HCT116 (cell line): ENCODE results near the gene NUMA1. TPM values are rescaled to one million over a fixed set of nuclear protein-coding genes. Genes with fewer than 3 reads are reported as not detected.

Experiments used
- ATAC-seq: fragments of 200-7000 bp; cut with Tn5 transposase; 2 replicates; pipeline ENCODE4 v1.9.1; 2020; ENCODE audit warnings: mild to moderate bottlenecking, moderate library complexity
- BruUV-seq: library from RNA; stranded (reverse); fragments of 400-500 nt; replicated peaks from 2 replicates; lab custom pipeline; 2021; lab: Mats Ljungman, UMichigan
- CTCF ChIA-PET: fragments of 300-600 bp; sonication (Branson Sonifier 250); formaldehyde crosslinking; loops from one replicate; lab custom pipeline; 2021; ENCODE audit warnings: antibody characterized with exemption; lab: Charles Lee
- POLR2A ChIA-PET: fragments of 300-600, 350-600 bp; sonication (Branson Sonifier 250); formaldehyde crosslinking; loops from one replicate; lab custom pipeline; 2021; ENCODE audit warnings: antibody characterized with exemption; lab: Charles Lee
- RAD21 ChIA-PET, 2 experiments: fragments of 300-600 bp; sonication (Branson Sonifier 250); formaldehyde crosslinking; loops; one replicate each; lab custom pipeline; 2023; ENCODE audit warnings: low total read pairs in 2 of 2; ENCODE audit not compliant: uncharacterized antibody in 2 of 2, unreplicated experiment in 2 of 2, low non-redundant PET in 1 of 2; lab: Charles Lee
- DNase-seq: peaks from one replicate; pipeline ENCODE4 v3.0.0-alpha.2; 2010; ENCODE audit warnings: low read depth, low spot score
- H2AFZ ChIP-seq: fragments of 200-600 bp; shearing (Covaris generic), sonication (generic); 2 replicates; pipeline ENCODE4 v1.6.1; 2017; ENCODE audit warnings: low read depth, mixed run types, mixed read lengths, antibody characterized with exemption, low read length; ENCODE audit not compliant: poor library complexity, severe bottlenecking
- H3K27ac ChIP-seq: 2 replicates; pipeline ENCODE4 v1.5.1; 2012; ENCODE audit warnings: low read depth, low read length
- H3K27me3 ChIP-seq: fragments of 200-600 bp; sonication (generic); 2 replicates; pipeline ENCODE4 v1.6.1; 2016; ENCODE audit warnings: mixed run types, low read length, mixed read lengths; ENCODE audit not compliant: insufficient read depth
- H3K36me3 ChIP-seq, 2 experiments: fragments of 200-500 bp in 1 of 2; fragments of 200-600 bp in 1 of 2; sonication (Bioruptor generic) in 1 of 2; sonication (generic) in 1 of 2; 2 replicates each; pipeline versions ENCODE4 v1.5.1 to v1.6.1; 2014 to 2016; ENCODE audit warnings: low read length in 2 of 2, inconsistent platforms in 1 of 2, mixed read lengths in 1 of 2, mixed run types in 1 of 2; ENCODE audit not compliant: insufficient read depth in 2 of 2, control insufficient read depth in 1 of 2
- H3K4me1 ChIP-seq, 2 experiments: fragments of 200-600 bp in 1 of 2; sonication (generic) in 1 of 2; 2 replicates each; pipeline versions ENCODE4 v1.5.1 to v1.6.1; 2012 to 2017; ENCODE audit warnings: low read length in 2 of 2, inconsistent platforms in 1 of 2, mild to moderate bottlenecking in 1 of 2, mixed read lengths in 1 of 2, mixed run types in 1 of 2, moderate library complexity in 1 of 2; ENCODE audit not compliant: insufficient read depth in 2 of 2, control insufficient read depth in 1 of 2
- H3K4me2 ChIP-seq: fragments of 200-600 bp; sonication (generic); 2 replicates; pipeline ENCODE4 v1.6.1; 2017; ENCODE audit warnings: mixed run types, low read length, mixed read lengths
- H3K4me3 ChIP-seq, 2 experiments: fragments of 200-600 bp in 1 of 2; sonication (generic) in 1 of 2; replicated peaks in 1 of 2; 2 replicates each; pipeline ENCODE4 v1.5.1; 2011 to 2016; ENCODE audit warnings: low read length in 2 of 2, control low read depth in 1 of 2, low read depth in 1 of 2, mild to moderate bottlenecking in 1 of 2, mixed read lengths in 1 of 2, mixed run types in 1 of 2
- H3K79me2 ChIP-seq: fragments of 200-600 bp; sonication (generic); 2 replicates; pipeline ENCODE4 v1.6.1; 2017; ENCODE audit warnings: mild to moderate bottlenecking, mixed run types, low read length, moderate library complexity, mixed read lengths; ENCODE audit not compliant: insufficient read depth
- H3K9ac ChIP-seq: fragments of 200-600 bp; sonication (generic); 2 replicates; pipeline ENCODE4 v1.6.1; 2016; ENCODE audit warnings: low read length, mixed read lengths
- H3K9me2 ChIP-seq: fragments of 200-600 bp; sonication (generic), shearing (Covaris generic); 2 replicates; pipeline ENCODE4 v1.6.1; 2017; ENCODE audit warnings: mixed run types, mild to moderate bottlenecking, moderate library complexity; ENCODE audit not compliant: insufficient read depth
- H3K9me3 ChIP-seq, 2 experiments: fragments of 200-500 bp in 1 of 2; fragments of 200-600 bp in 1 of 2; sonication (Bioruptor generic) in 1 of 2; sonication (generic) in 1 of 2; 2 replicates each; pipeline ENCODE4 v1.6.1; 2014 to 2017; ENCODE audit warnings: low read length in 2 of 2, mixed read lengths in 2 of 2, inconsistent platforms in 1 of 2, low read depth in 1 of 2, mild to moderate bottlenecking in 1 of 2, mixed run types in 1 of 2, moderate library complexity in 1 of 2; ENCODE audit not compliant: control insufficient read depth in 1 of 2, insufficient read depth in 1 of 2
- H4K20me1 ChIP-seq: fragments of 200-600 bp; sonication (generic), shearing (Covaris generic); 2 replicates; pipeline ENCODE4 v1.6.1; 2017; ENCODE audit warnings: mixed run types, mild to moderate bottlenecking, moderate library complexity; ENCODE audit not compliant: insufficient read depth
- CEBPB ChIP-seq: IDR thresholded peaks from 2 replicates; pipeline ENCODE4 v1.6.1; 2012; ENCODE audit warnings: low read depth
- EGR1 ChIP-seq: IDR thresholded peaks from 2 replicates; pipeline ENCODE4 v1.6.1; 2012; ENCODE audit warnings: low read depth
- FOSL1 ChIP-seq: IDR thresholded peaks from 2 replicates; pipeline ENCODE4 v1.6.1; 2012; ENCODE audit warnings: low read depth
- JUND ChIP-seq: IDR thresholded peaks from 2 replicates; pipeline ENCODE4 v1.6.1; 2012
- POLR2A ChIP-seq: IDR thresholded peaks from 2 replicates; pipeline ENCODE4 v1.7.0; 2011; ENCODE audit warnings: borderline replicate concordance; ENCODE audit not compliant: insufficient read depth, insufficient read length; ENCODE audit errors: extremely low read depth
- POLR2AphosphoS5 ChIP-seq: IDR thresholded peaks from 2 replicates; pipeline ENCODE4 v1.6.1; 2011; ENCODE audit warnings: mild to moderate bottlenecking, low read depth, low read length, moderate library complexity
- SP1 ChIP-seq: IDR thresholded peaks from 2 replicates; pipeline ENCODE4 v1.6.1; 2012; ENCODE audit warnings: low read depth
- TCF7L2 ChIP-seq: IDR thresholded peaks from 2 replicates; pipeline ENCODE4 v1.7.0; 2011; ENCODE audit warnings: borderline replicate concordance, inconsistent platforms; ENCODE audit not compliant: insufficient read depth, insufficient read length; ENCODE audit errors: extremely low read depth
- YY1 ChIP-seq: IDR thresholded peaks from 2 replicates; pipeline ENCODE4 v1.6.1; 2011; ENCODE audit warnings: low read length, low read depth, moderate library complexity, mild to moderate bottlenecking; ENCODE audit not compliant: insufficient replicate concordance; ENCODE audit errors: extremely low read depth
- ZFX ChIP-seq: fragments of 450-650 bp; IDR thresholded peaks from 2 replicates; pipeline ENCODE4 v1.6.1; 2017
- ZNF274 ChIP-seq: fragments of 200-500 bp; sonication (Bioruptor generic); IDR thresholded peaks from 2 replicates; pipeline ENCODE4 v1.6.1; 2014; ENCODE audit warnings: mild to moderate bottlenecking, low read depth, low read length, inconsistent platforms
- intact Hi-C: fragments of 100-400 bp; cut with micrococcal nuclease; formaldehyde crosslinking; loops from 2 replicates; pipeline ENCODE4 v1.10.0; 2022
- total RNA-seq: library from RNA; stranded (reverse); gene quantifications from one replicate; pipeline ENCODE4 v1.2.1, GENCODE V29; 2021; ENCODE audit not compliant: unreplicated experiment

Gene NUMA1
- total RNA-seq, 1 experiment from 2014 or later = 133 TPM

DNA sequence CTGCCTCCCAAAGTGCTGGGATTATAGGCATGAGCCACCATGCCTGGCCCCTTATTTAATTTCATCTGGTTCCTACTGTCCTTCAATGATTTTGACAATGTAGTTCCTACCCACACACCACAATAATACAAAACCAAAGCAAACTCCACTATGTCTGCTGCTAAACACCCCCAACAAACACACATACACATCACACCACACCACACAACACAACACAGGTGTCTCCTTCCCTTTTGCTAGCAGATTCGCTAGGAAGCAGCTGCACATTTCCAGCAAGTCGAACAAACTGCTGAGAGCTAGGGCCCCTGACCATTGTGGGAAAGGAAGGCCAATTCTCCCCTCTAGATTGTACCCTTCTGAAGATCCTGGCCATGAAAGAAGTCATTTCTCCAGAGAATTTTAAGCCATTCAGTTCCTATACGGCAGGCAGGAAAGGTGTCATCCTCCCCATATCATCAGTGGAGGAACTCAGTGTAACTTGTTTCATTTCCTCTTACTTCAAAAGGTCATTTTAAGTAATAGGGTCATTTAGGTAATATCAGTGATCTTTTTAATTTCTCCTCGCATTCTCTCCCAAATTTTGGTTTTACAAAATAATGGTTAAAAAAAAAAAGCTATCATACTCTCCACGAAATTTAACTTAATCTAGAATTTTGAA, 18.5 kb downstream of the NUMA1 start:
- no peak overlapping the region for H3K4me2 ChIP-seq
- ATAC-seq = no peak
- TF ChIP-seq EGR1 = no peak
- TF ChIP-seq, all 23 proteins: peak for 0
- Histone ChIP-seq H3K79me2 (peaks cover 70% of the 10 kb centered on the region), H4K20me1 (no peaks in the 10 kb centered on the region), H2AFZ (no peak overlapping the region), H3K4me3 (no peak overlapping the region), H3K36me3 (no peaks in the 10 kb centered on the region; a peak in 1 of 4 replicates), H3K9ac (no peak overlapping the region), H3K27me3 (no peaks in the 10 kb centered on the region), H3K9me3 (no peaks in the 10 kb centered on the region), H3K4me1 (no peaks in the 10 kb centered on the region), H3K9me2 (no peaks in the 10 kb centered on the region), H3K27ac (no peak overlapping the region)
- ChIA-PET CTCF (no interaction called here), POLR2A (no interaction called here), RAD21 (no interaction called here)
- DNase-seq = no peak
- BruUV-seq = no TSS peak
- intact Hi-C loops = no loop called here

- H3K79me2 ChIP-seq = peaks cover 70% of the 10 kb centered on the region
- ChIA-PET RAD21 (no interaction called here), CTCF (interaction anchor here (0.6 kb wide), 1 partner anchor 86 kb away, joined by 3 read pairs; no protein-coding TSS in a partner anchor), POLR2A (no interaction called here)
- no peak for ATAC-seq
- intact Hi-C loops = no loop called here
- H3K9ac ChIP-seq = no peak overlapping the region
- H3K9me2 ChIP-seq = no peaks in the 10 kb centered on the region
- H3K4me1 ChIP-seq = no peaks in the 10 kb centered on the region
- TF ChIP-seq YY1 (no peak), CEBPB (no peak), TCF7L2 (no peak), ZNF274 (no peak), JUND (no peak), SP1 (no peak), EGR1 (no peak), FOSL1 (no peak), ZFX (no peak), POLR2A (no peak), POLR2AphosphoS5 (no peak)
- no peaks in the 10 kb centered on the region for H3K36me3 ChIP-seq
- H4K20me1 ChIP-seq = no peaks in the 10 kb centered on the region
- no peaks in the 10 kb centered on the region for H3K27me3 ChIP-seq
- H3K4me3 ChIP-seq = no peak overlapping the region
- no peak for DNase-seq
- no peak overlapping the region for H3K27ac ChIP-seq
- no TSS peak for BruUV-seq
- H3K9me3 ChIP-seq = no peaks in the 10 kb centered on the region
- no peak overlapping the region for H2AFZ ChIP-seq
- H3K4me2 ChIP-seq = no peak overlapping the region
Measured at GRCh38 chr11:72058416-72059034, 21.8 kb downstream of the NUMA1 start.
